GM18951 (cell line): ENCODE results near the gene LIPG.

Experiments used
- POLR2A ChIP-seq: IDR thresholded peaks from 4 replicates; pipeline ENCODE4 v1.6.1; 2011; ENCODE audit warnings: mild to moderate bottlenecking; ENCODE audit not compliant: insufficient read length, insufficient read depth; ENCODE audit errors: extremely low read depth
- in situ Hi-C: fragments of 300-500 bp; cut with MboI; formaldehyde crosslinking; loops from one replicate; pipeline ENCODE4 v1.12.0; 2022; ENCODE audit warnings: low sequenced_read_pairs, mixed read lengths, inconsistent platforms; ENCODE audit not compliant: unreplicated experiment

Gene LIPG

DNA sequence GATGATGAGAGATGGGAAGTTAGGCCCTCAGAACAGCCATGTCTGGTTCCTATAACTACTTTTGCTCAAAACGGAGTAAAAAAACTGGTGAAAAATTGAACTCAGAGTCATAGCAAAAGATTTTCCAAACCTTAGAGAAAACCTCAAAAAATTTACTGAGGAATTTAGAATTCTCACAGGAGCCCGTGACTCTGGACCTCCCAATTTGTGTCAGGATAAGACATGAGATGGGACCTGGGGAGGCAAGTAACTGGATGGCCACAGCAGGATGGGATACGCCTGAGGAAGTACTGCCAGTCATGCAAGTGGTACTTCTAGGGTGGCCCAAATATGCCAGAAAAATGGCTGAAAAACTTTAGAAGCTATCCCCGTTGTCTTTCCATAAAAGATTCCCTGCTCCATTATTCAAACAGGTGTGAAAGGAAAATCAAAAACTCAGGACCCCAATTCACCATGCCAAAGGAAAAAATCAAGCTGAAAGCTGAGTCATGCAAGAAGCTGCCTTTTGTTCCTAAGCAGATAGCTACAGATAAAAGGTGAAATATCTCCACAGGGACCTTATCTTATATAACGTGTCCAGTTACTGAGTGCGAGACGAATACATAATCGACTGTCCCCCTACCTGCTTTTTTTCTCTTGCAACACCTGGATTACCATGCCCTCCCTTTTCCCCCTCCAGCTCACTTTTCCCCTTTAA, 34.1 kb upstream of the LIPG start:
- in situ Hi-C loops, result no loop called here
- no peak for TF ChIP-seq POLR2A

GRCh38 chr18:49529596-49529995, 32.3 kb upstream of the LIPG start:
- in situ Hi-C loops, result no loop called here
- no peak for TF ChIP-seq POLR2A

DNA sequence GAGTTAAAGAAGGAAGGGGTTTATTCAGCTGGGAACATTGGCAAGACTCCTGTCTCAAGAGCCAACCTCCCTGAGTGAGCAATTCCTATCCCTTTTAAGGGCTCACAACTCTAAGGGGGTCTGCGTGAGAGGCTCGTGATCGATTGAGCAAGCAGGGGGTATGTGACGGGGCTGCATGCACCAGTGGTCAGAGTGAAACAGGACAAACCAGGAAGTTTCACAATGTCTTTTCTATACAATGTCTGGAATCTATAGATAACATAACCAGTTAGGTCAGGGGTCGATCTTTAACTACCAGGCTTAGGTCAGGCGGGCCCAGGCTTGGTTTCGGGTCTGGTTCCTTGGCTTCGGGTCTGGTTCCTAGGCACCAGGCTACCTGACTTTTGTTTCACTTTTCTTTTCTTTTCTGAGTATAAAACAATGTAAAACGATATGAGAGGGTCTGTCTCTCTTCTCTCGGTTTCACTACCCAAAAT, 30.1 kb upstream of the LIPG start:
- no peak for TF ChIP-seq POLR2A
- in situ Hi-C loops, result no loop called here

DNA sequence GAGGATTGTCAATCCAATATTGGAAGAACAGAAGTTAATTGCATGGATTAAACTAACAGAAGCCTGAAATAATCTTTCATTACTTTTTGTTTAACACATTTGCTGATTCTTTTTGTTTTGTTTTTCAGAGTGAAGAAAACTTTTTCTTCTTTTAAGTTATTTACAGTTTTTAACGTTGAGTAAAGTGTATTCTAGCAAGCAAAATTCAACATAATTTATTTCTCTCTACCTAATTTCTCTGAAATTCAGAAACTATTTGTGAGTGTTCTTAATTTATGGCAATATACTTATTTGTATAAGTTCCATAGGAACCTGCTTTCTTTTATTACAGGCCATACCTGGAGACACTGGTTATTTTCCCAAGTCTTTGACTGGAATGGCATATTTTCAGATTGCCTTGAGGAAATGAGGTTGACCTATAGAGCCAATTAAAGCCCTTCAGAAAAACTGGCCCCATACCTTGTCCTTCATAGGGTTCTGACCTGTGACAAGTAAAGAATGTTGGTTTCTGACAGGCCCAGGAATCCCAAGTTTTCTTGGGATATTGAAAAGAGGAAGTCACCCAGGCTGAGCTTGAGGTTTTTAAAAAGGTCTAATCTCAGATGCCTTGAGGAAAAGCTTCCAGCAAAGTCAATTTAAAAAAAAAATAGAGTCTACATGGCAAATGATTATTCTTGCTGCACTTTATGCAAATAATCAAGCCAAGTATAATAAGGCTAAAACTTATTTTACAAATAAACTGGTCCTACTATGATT, 26.8 kb upstream of the LIPG start:
- in situ Hi-C loops, result no loop called here
- no peak for TF ChIP-seq POLR2A

DNA sequence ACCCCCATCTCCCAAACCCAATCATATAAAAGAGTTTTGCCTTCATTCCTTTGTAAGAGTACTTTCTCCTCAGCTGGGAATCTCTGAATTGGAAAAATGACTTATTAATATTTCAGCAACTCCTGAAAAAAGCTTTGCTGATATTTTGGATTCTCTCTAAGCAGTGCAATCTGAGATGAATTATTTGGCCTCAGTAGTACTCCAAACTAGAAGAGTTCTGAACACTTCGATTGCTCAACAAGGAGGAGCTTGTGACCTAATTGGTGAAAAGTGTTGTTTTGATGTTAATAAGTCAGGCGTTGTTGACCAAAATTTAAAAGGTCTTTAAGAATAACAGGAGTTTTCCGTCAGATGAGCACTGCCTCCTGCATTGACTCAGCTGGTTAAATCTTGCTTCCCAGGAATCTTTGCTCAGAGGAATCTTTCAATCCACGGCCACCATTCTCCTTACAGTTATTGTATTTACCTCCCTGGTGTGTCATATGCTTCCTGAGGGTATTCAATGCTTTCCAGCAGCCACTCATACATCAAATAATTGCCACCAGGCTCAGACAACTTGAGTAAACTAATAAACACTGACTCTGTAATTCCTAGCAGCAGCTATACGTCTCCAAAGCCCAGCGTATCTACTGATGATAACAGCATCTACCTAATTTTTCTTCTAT, 24.5 kb upstream of the LIPG start:
- in situ Hi-C loops, result no loop called here
- TF ChIP-seq POLR2A, result no peak

DNA sequence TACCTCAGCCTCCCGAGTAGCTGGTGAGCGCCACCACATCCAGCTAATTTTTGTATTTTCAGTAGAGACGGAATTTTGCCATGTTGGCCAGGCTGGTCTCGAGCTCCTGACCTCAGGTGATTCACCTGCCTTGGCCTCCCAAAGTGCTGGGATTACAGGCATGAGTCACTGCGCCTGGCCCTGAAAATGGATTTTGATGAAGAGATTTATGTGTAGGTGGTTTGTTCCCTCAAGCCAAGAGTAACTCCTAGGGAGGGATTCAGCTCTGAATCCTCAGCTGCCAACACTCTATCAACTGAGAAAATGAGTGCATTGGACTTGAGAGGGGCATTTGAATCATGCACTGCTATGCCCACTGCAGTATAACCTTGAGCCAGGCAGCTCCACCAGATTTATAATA, 17.5 kb upstream of the LIPG start:
- TF ChIP-seq POLR2A, result no peak
- in situ Hi-C loops, result no loop called here

DNA sequence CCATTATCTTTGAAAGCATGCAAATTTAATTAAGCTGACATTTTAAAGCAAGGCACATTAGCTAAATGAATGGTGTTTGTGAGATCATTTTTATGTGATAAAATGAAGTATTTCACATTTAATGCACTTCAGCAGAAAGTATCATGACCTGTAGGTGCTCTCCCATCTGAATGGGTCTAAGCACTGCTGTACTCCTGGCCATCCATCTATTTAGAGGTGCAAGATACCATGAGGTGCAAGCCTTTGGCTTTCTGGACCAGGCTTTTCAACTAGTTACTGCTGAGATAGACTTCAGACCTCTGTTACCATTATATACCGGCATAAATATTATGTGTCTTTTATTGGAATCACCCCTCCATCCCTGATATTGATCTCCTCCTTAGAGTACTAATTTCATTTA, 15.6 kb upstream of the LIPG start:
- in situ Hi-C loops, result no loop called here
- TF ChIP-seq POLR2A, result no peak

DNA sequence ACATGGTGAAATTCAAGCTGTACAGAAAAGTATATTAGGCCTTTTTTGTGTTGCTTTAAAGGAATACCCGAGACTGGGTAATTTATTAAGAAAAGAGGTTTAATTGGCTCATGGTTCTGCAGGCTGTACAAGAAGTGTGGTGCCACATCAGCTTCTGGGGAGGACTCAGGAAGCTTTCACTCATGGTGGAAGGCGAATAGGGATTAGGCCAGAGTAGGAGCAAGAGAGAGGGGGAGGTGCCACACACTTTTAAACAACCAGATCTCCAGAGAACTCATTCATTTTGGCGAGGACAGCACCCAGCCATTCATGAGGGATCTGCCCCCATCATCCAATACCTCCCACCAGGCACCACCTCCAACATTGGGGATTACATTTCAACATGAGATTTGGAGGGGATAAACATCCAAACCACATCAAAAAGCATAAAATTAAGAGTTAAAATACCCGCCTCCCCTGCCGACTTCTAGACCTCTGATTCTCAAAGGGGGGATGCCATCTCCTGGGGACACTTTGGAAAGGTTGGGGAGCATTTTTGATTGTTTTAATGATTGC, 15.1 kb upstream of the LIPG start:
- TF ChIP-seq POLR2A, result no peak
- in situ Hi-C loops, result no loop called here

- in situ Hi-C loops, result no loop called here
- TF ChIP-seq POLR2A, result no peak
Measured at GRCh38 chr18:49547701-49548100, 14.2 kb upstream of the LIPG start.

DNA sequence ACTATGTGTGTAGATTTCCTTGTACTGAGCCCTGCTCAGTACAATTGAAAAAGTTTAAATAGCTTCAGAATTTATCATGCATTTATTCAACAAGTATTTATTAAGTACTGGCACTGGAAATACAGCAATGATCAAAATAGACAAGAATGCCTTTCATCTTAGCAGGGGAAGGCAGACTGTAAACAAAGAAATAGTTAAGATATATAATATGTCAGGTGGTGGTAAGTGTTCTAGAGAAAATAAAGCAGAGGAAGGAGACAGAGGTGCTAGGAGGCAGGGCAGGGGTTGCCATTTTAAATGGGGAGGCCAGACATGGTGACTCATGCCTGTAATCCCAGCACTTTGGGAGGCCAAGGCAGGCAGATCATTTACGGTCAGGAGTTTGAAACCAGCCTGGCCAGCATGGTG, 13.6 kb upstream of the LIPG start:
- TF ChIP-seq POLR2A, result no peak
- in situ Hi-C loops, result no loop called here

DNA sequence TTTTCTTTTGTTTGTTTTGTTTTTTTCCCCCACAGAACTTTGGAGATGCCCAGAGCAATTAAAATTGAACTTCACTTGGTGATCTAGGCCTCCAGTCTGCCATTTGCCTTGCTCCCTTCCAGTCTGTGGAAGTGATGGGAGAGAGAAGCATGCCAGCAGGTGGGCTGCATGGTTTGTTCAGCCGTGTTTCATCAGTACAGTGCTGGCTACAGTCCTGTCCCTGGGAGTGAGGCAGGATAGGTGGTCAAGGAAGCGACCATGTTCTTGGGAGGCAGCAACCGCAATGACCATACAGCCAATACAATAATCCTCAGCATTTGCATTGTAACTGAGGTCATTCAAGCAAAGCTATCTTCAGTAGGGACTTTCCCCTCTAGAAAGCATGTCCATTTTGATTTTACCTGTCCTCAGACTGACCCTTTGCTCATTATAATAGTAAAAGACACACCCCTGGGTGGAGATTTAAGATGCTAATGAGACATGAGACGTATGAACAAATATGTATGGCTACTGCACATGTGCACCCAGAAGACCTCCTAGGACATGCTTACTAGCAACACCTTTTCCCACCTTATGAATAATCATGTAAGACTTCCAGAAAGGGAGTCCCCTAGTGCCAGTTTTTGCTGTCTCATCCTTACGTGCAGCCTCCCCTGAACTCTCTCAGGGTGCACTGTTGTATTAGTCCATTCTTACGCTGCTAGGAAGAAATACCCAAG, 11.1 kb upstream of the LIPG start:
- TF ChIP-seq POLR2A, result no peak
- in situ Hi-C loops, result no loop called here

DNA sequence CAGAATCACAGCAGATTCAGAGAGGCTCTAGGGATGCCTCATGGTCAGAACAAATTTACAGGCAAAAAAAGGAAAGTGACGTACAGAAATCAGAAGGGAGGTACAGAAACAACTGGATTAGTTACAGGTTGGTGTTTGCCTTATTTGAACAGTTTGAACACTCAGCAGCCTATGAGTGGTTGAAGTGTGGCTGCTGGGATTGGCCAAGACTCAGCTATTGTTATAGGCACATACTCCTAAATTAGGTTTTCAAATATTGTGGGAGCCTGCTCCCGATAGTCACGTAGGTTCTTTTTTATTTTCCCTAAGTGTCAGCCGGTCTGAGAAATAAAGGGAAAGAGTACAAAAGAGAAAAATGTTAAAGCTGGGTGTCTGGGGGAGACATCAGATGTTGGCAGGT, 8.9 kb upstream of the LIPG start:
- TF ChIP-seq POLR2A, result no peak
- in situ Hi-C loops, result no loop called here

- no peak for TF ChIP-seq POLR2A
Measured at GRCh38 chr18:49555641-49556040, 6.2 kb upstream of the LIPG start.

More at GRCh38 chr18:49555641-49556040, 6.2 kb upstream of the LIPG start:
- in situ Hi-C loops, result no loop called here
